GM18505 (cell line): ENCODE results near the gene SYS1.

Source experiments
- ATAC-seq: cut with Tn5 transposase; IDR thresholded peaks from one replicate; pipeline ENCODE4 v1.9.1; 2021; ENCODE audit not compliant: unreplicated experiment
- POLR2A ChIP-seq: IDR thresholded peaks from 4 replicates; pipeline ENCODE4 v1.6.1; 2011; ENCODE audit warnings: borderline replicate concordance; ENCODE audit not compliant: insufficient read depth, insufficient read length; ENCODE audit errors: extremely low read depth

The SYS1 gene

DNA sequence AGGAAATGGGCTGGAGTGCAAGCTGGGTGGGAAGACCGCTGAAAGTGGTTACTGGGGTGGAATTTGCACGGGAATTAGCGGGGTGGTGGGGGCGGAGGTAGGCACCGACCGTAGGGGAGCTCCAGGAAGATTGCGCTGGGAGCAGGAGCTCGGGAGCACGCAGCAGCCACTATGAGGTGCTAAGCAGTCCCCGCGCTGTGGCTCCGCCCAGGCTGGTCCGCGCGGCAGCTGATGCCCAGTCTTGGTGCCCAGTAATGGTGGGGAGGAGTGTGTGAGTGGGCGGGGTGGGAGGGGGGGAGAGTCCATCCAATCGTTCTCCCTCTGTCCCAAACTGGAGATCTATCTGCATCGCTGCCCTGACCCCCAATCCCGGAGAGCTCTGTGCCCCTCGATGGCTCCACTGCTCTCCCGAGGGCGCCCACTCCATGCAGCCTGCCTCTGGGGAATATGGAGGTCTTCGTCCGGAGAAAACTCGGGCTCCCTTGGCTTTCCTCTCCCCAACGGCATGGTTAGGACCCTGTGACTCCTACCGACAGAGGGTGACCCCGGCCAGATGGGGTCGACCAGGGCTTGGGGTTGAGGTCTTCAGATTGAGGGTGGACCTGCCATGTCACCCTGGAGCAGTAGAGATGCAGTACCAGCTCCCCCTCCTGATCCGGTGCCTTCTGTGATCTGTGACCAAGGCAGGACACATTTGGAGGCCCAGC lies 9.8 kb downstream of the SYS1 start:
- no peak for ATAC-seq
- no peak for TF ChIP-seq POLR2A

DNA sequence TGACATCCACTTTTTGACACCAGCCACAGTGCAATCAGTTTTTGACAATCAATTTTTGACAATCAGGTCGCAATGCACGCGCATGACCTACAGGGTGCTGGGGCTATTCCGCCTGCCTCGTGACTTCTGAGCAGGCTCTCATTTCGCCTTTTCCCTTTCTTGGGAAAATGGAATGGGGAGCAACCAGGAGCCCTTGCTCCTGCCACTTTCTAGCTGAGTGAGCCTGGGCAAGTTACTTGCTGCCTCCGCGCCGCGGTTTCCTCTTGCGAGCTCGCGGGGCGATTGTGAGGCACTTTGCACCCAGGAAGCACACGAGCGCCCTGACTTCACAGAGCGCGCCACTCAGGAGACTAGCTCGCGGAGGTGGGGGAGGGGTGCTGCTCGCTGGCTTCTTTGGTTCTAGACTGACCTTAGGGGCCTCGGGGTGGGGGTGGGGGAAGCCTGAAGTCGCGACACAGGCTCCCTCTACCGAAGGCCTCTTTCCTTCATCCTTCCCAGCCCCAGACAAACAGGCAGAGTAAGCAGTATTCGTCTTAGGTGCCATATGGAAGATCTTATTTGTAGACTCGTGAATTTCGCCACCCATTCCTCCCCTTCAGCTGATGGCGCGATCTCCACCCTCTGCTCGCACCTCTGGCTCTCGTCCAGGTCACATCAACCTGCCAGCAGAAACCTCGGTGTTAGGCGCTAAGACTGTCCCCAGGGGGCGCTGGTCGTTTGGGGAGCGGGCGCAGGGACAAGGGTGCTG lies 10.6 kb downstream of the SYS1 start:
- ATAC-seq = no peak
- no peak for TF ChIP-seq POLR2A

DNA sequence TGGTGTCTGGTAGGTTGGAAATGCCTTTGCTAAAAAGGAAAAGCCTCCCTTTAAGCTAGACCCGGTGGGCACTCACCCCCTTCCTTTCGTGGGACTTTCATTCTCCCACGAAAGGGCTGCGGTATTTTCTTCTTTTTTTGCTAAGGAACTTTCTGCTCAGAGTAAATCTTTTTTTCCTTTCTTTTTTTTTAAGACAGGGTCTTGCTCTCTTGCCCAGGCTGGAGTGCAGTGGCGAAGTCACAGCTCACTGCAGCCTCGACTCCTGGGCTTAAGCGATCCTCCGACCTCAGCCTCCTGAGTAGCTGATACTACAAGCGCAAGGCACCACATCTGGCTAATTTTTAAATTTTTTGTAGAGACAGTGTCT lies 11.1 kb downstream of the SYS1 start:
- no peak for ATAC-seq

DNA sequence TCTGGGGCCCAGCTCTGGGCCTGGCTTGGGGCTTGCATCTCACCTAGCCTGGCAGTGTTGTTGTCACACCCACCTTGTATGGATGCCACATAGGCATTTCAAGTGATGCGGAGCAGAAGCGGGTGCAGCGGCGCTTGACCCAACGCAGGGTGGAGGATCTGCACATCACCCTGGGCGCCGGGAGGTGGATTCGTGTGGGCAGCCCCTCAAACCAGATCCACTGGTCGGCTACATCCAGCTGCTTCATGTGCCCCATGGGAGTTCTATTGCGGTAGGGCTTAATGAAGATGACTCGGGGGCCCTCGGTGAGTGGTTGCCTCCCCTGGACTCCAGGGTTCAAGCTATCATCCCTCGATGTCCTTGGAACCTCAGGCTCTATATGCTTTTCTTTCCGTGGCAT lies 12.0 kb downstream of the SYS1 start:
- no peak for ATAC-seq
- TF ChIP-seq POLR2A = no peak

More for the DNA sequence above, 11.1 kb downstream of the SYS1 start:
- no peak for TF ChIP-seq POLR2A

DNA sequence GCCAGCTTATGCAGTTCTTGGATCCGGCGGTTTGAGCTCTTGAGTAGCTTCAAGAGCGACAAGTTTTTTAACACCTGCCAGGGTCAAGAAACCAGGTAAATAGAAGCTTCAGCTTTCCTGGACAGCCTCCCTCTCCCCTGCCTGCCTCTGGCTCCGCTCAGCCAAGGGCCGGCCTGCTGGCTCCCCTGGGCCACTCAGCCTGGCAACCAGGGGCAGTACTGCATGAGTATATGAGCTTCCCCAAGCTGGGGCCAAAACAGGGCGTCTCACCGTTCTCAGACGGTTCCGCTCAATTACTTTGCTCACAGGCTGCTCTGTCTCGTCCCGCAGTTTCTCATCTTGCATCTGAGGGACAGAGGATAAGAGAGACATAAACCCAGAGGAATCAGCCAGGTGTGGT lies 14.3 kb downstream of the SYS1 start:
- TF ChIP-seq POLR2A = no peak
- ATAC-seq = no peak

DNA sequence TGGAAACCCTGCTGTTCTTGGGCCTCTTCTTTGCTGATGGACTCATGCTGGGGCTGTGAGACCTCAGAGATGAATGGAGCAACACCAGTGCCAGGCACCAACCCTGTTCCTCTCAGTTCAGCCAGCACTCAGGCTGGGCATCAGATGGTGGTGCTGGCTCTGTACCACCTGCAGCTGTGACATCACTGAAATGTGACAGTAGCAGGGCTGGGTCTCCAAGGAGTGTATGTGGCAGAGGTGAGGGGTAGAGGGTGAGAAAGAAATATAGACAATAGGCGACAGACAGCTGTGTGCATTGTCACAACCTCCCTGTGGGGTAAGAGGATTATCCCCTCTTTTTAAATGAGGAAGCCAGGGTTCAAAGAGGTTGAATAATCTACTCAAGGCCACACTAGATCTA lies 15.2 kb downstream of the SYS1 start, which contains the start of gene TP53TG5:
TP53TG5 (minus strand) TSS at position 135 of the 400 bp plus-strand sequence; CDS start at position 46, 89 bp downstream.
- ATAC-seq = no peak
- TF ChIP-seq POLR2A = no peak

DNA sequence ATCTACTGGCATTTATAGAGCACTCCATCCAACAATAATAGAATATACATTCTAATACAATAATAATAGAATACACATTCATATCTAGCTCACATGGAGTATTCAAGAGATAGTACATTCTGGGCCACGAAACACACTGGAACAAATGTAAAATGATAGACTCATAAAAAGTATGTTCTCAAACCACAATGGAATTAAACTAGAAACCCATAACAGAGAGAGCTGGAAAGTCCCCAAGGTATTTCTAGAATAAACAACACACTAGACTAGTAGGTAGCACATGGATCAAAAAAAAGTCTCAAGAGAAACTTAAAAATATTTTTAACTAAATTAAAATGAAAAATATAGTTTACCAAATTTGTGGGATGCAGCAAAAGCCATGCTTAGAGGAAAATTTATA lies 24.3 kb downstream of the SYS1 start:
- no peak for TF ChIP-seq POLR2A
- no peak for ATAC-seq

DNA sequence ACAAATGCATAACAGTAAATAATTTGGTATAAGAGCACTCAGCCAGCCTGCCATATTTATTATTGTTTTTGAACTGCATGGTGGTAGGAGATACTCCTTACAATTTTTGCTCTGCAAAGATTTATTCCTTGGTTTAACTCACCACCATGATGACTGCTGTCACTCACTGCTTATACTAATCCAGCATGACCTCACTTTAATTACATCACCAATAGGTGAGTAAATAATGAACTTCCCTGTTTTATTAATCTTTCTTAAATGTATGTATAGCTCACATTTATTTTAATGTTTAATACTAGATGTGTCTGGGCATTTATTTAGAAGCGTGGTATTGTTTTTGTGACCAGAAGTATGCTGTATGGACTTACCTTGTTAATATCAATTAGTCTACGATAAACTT lies 28.0 kb downstream of the SYS1 start:
- TF ChIP-seq POLR2A = no peak
- ATAC-seq = no peak

DNA sequence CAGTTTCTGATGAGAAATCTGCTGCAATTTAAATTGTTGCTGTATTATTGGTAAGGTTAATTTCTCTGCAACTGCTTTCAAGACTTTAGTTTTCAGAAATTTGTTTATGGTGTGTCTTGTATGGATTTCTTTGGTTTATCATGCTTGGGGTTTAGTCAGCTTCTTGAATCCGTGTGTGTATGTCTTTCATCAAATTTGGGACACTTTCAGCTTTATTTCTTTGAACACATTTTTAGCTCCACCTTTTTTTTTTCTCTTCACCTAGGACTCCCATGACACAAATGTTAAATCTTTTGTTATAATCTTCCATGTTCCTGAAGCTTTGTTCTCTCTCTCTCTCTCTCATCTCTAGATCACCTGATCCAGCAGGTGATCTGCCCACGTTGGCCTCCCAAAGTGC lies 28.6 kb downstream of the SYS1 start:
- no peak for ATAC-seq

DNA sequence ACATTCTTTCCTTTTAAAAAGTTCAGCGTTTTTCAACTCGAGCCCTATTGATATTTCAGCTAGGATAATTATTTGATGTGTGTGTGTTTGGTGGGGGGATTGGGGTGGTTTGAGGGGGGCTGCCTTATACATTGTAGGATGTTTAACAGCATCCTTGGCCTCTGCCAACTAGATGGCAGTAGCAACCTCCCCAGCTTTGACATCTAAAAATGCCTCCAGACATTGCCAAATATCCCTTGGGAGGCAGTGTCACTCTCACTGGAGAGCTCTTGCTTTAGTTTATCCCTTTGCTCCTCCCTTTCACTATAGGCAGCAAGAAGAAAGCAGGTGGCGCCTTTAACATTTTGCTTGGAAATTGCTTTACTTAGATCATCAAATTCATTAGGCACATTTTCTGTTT lies 29.8 kb downstream of the SYS1 start:
- no peak for ATAC-seq
- TF ChIP-seq POLR2A = no peak

More for the DNA sequence above, 28.6 kb downstream of the SYS1 start:
- TF ChIP-seq POLR2A = no peak

DNA sequence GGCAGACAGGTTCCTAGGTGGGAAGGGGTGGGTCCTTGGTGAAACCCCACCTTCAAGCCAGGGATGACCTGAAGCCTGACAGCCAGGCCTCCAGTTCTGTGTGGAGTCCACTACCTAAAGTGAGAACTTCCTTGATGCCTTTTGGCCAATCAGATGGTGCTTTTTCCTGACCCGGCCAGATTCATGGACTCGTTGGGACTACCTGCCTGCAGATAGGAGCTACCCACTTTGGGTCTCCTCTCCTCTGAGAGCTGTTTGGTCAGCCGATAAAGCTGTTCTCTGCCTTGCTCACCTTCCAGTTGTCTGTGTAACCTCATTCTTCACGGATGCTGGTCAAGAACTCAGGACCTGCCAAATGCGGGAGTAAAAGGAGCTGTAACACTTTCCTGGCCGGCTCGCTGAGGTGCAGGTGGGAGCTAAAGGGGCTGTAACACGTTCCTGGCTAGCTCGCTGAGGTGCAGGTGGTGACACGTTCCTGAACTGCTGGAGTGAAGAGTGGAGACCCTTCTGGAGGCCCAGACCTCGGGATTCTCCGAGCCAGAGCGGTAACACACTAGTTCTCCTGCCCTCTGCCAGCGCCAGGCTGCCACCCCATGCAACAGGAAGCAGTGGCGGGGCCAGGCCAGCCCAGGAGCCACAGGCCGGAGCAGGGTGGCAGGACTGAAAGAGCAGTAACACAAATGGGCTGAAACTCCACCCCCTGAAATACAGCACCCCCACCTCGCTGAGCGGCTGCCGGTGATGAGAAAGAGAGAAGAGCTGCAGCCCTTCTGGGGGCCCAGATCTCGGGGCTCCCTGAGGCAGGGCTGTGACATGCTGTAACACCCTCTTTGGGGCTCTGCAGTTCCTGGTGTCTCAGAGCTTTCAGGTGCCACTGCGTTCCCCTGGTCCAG lies 31.5 kb downstream of the SYS1 start:
- no peak for ATAC-seq
- TF ChIP-seq POLR2A = no peak

DNA sequence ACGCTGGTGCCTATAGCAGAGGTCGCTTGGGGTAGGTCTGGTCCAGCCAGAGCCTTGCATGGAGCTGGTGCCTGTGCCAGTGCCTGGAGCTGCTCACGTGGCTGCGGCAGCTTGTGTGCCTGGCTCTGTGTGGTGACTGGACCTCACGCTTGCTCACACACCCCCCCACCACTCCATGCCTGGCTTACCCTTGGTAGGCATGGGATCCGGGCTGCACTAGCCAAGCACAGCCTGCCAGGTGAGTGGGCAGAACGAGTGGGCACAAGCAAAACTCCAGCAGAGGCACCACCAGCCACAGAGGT lies 32.1 kb downstream of the SYS1 start:
- ATAC-seq = no peak
- TF ChIP-seq POLR2A = no peak

DNA sequence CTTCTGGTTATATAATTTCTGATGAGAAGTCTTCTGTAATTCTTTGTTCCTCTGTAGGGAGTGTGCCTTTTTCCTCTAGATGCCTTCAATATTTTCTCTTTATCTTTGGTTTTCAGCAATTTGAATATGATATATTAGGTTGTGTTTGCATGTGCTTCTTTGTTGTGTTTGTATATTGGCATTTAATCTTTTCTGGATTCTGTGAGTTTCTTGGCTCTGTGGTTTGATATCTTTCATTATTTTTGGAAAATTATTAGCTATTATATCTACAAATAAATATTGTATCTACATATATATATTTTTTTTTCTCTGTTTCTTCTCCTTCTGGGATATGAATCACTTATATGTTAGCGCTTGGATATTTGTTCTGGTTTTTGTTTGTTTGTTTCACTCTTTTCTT lies 36.1 kb downstream of the SYS1 start:
- no peak for TF ChIP-seq POLR2A
- no peak for ATAC-seq

DNA sequence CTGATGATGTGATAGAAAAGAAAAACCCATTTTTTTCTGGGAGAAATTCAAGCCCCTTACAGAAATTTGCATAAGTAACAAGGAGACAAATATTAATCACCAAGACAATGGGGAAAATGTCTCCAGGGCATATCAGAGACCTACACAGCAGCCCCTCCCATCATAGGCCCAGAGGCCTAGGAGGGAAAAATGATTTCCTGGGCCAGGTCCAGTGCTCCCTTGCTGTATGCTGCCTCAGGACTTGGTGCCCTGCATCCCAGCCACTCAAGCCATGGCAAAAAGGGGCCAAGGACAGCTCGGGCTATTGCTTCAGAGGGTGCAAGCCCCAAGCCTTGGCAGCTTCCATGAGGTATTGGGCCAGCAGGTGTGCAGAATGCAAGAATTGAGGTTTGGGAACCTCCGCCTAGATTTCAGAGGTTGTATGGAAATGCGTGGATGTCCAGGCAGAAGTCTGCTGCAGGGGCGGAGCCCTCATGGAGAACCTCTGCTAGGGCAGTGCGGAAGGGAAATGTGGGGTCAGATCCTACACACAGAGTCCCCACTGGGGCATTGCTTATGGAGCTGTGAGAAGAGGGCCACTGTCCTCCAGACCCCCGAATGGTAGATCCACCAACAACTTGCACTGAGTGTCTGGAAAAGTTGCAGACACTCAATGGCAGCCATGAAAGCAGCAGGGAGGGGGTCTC lies 37.5 kb downstream of the SYS1 start:
- no peak for ATAC-seq
- TF ChIP-seq POLR2A = no peak

DNA sequence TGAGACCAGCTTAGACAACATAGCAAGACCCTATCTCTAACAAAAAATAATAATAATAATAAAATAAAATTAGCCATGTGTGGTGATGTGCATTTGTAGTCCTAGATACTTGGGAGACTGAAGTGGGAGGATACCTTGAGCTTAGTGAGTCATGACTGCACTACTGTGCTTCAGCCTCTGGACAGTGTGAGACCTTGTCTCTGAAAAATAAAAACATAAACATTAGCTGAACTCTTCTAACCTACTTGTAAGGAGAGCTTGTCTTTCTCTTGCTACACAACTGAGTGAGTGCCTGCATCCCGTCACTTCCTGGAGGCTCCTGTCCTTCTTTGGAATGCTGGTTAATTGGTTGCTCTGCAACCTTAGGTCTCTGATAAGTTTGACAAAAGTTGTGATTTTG lies 40.0 kb downstream of the SYS1 start:
- TF ChIP-seq POLR2A = no peak

More for the DNA sequence above, 40.0 kb downstream of the SYS1 start:
- ATAC-seq = no peak
